Measurements from ENCODE around the gene COL4A2. TPM values are rescaled to one million over a fixed set of nuclear protein-coding genes. Genes with fewer than 3 reads are reported as not detected.

COL4A2 gene
- total and polyA plus RNA-seq, 2 donors (not counting 1 experiment from before 2014, with no cell fraction given), result 0.17 TPM; not detected in 1

GRCh38 chr13:110379358-110379757, 72.3 kb downstream of the COL4A2 start:
- no peaks in the 10 kb centered on the region for H3K4me1 Mint-ChIP-seq
- peaks cover 0 to 10% (median 0%) of the 10 kb centered on the region in 3 donors for H3K9me3 ChIP-seq (ENCODE audit: control extremely low read depth in 1 of 3, control insufficient read depth in 2 of 3, insufficient read depth in 1 of 3, low read length in 2 of 3)
- H3K27me3 Mint-ChIP-seq, result peaks cover 28% of the 10 kb centered on the region
- H3K27ac Mint-ChIP-seq, result no peak overlapping the region
- no peak overlapping the region for H3K9ac ChIP-seq (ENCODE audit: low read length)
- intact Hi-C loops (cut with micrococcal nuclease), result no loop called here
- DNase-seq (no peak), ATAC-seq (ENCODE audit: low read depth) (no peak)
- no peaks in the 10 kb centered on the region for H3K4me1 ChIP-seq (ENCODE audit: control insufficient read depth in 2 of 2, insufficient read depth in 2 of 2, low read length in 2 of 2)
- H3K27me3 ChIP-seq (replicated peaks in 1 of 4; ENCODE audit: control extremely low read depth in 1 of 4, control insufficient read depth in 3 of 4, insufficient read depth in 4 of 4, low read length in 3 of 4), result peaks cover 0 to 13% (median 0%) of the 10 kb centered on the region in 4 experiments
- no peaks in the 10 kb centered on the region for H3K9me3 Mint-ChIP-seq (ENCODE audit: insufficient read depth)
- H3K36me3 ChIP-seq (replicated peaks in 1 of 2; ENCODE audit: control extremely low read depth in 1 of 2, control insufficient read depth in 1 of 2, extremely low read depth in 1 of 2, insufficient read depth in 2 of 2, low read length in 1 of 2), result no peaks in the 10 kb centered on the region
- H3K4me3 Mint-ChIP-seq, result no peak overlapping the region
- ChIA-PET POLR2A (no interaction called here), CTCF (no interaction called here)
- 91% methylated on average over 9 of the region's 9 CpGs for WGBS (ENCODE audit: insufficient coverage)
- no peaks in the 10 kb centered on the region for H3K79me2 ChIP-seq (ENCODE audit: control insufficient read depth, insufficient read depth, low read length)
- H3K4me2 ChIP-seq (replicated peaks; ENCODE audit: low read depth, low read length, poor library complexity, severe bottlenecking), result no peak overlapping the region
- H4K20me1 ChIP-seq (ENCODE audit: control insufficient read depth, insufficient read depth, low read length, poor library complexity, severe bottlenecking), result no peaks in the 10 kb centered on the region
- no peak overlapping the region for H3K27ac ChIP-seq (ENCODE audit: low read length in 2 of 2)
- H2AFZ ChIP-seq (ENCODE audit: insufficient read depth, low read depth, low read length, poor library complexity, severe bottlenecking), result no peak overlapping the region
- TF ChIP-seq CTCF (IDR thresholded peaks at IDR 0.05) (no peak), EZH2 (IDR thresholded peaks at IDR 0.05; ENCODE audit: borderline replicate concordance, insufficient read depth, low read depth, low read length, poor library complexity, severe bottlenecking) (no peak)
- no peak overlapping the region for H3K4me3 ChIP-seq (ENCODE audit: control extremely low read depth in 1 of 5, extremely low read depth in 1 of 5, insufficient read depth in 1 of 5, low read depth in 2 of 5, low read length in 4 of 5)

GRCh38 chr13:110379905-110380341, 72.8 kb downstream of the COL4A2 start:
- POLR2A ChIA-PET, result no interaction called here
- Histone ChIP-seq H3K4me3 (ENCODE audit: control extremely low read depth in 1 of 5, extremely low read depth in 1 of 5, insufficient read depth in 1 of 5, low read depth in 2 of 5, low read length in 4 of 5) (no peak overlapping the region), H3K9me3 (ENCODE audit: control extremely low read depth in 1 of 3, control insufficient read depth in 2 of 3, insufficient read depth in 1 of 3, low read length in 2 of 3) (peaks cover 0 to 10% (median 0%) of the 10 kb centered on the region in 3 donors), H2AFZ (ENCODE audit: insufficient read depth, low read depth, low read length, poor library complexity, severe bottlenecking) (no peak overlapping the region), H3K27ac (ENCODE audit: low read length in 2 of 2) (no peak overlapping the region), H3K4me2 (replicated peaks; ENCODE audit: low read depth, low read length, poor library complexity, severe bottlenecking) (no peak overlapping the region), H3K4me1 (ENCODE audit: control insufficient read depth in 2 of 2, insufficient read depth in 2 of 2, low read length in 2 of 2) (no peaks in the 10 kb centered on the region), H3K9ac (ENCODE audit: low read length) (no peak overlapping the region), H3K79me2 (ENCODE audit: control insufficient read depth, insufficient read depth, low read length) (no peaks in the 10 kb centered on the region), H3K27me3 (replicated peaks in 1 of 4; ENCODE audit: control extremely low read depth in 1 of 4, control insufficient read depth in 3 of 4, insufficient read depth in 4 of 4, low read length in 3 of 4) (peaks cover 0 to 13% (median 0%) of the 10 kb centered on the region in 4 experiments), H4K20me1 (ENCODE audit: control insufficient read depth, insufficient read depth, low read length, poor library complexity, severe bottlenecking) (no peaks in the 10 kb centered on the region), H3K36me3 (replicated peaks in 1 of 2; ENCODE audit: control extremely low read depth in 1 of 2, control insufficient read depth in 1 of 2, extremely low read depth in 1 of 2, insufficient read depth in 2 of 2, low read length in 1 of 2) (no peaks in the 10 kb centered on the region)
- CTCF ChIA-PET, result no interaction called here
- Mint-ChIP-seq H3K27me3 (peaks cover 24% of the 10 kb centered on the region), H3K4me1 (no peaks in the 10 kb centered on the region), H3K4me3 (no peak overlapping the region), H3K27ac (no peak overlapping the region), H3K9me3 (ENCODE audit: insufficient read depth) (no peaks in the 10 kb centered on the region)
- no peak for TF ChIP-seq EZH2 (IDR thresholded peaks at IDR 0.05; ENCODE audit: borderline replicate concordance, insufficient read depth, low read depth, low read length, poor library complexity, severe bottlenecking)
- no peak for TF ChIP-seq CTCF (IDR thresholded peaks at IDR 0.05)
- 77% methylated on average over 2 of the region's 4 CpGs for WGBS (ENCODE audit: insufficient coverage)
- no peak for ATAC-seq (ENCODE audit: low read depth)
- no peak for DNase-seq
- intact Hi-C loops (cut with micrococcal nuclease), result no loop called here

All from B cell (primary cell).